ENCODE data around the gene LMBR1L. TPM values are rescaled to one million over a fixed set of nuclear protein-coding genes. Genes with fewer than 3 reads are reported as not detected.

Gene LMBR1L
- total RNA-seq, 2 donors from 2014 or later = 14.6 to 19.2 TPM

DNA sequence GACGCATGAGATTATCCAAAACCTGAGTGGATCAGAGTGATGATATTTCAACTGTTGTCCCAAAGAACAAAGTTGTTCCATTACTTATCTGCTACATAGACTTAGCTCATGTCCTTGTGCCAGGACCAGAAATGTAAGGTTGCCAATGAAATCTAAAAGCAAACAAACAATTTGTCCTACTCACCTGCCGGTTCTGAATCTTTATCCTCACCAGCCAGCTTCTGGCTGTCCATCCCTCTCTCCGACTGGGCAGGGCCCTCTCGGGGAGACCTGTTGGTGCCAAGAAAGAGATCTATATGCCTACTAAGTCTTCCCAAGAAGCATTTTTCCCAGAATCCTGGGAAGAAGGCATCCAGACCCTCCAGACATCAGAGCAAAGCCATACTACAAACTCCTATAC is 55.6 kb downstream of the LMBR1L start:
- H3K36me3 ChIP-seq = peaks cover 50% of the 10 kb centered on the region
- H3K27me3 ChIP-seq = no peaks in the 10 kb centered on the region
- H3K27ac ChIP-seq = no peak overlapping the region
- H3K9me3 ChIP-seq = no peaks in the 10 kb centered on the region
- no peak overlapping the region for H3K4me3 ChIP-seq
- DNase-seq (ENCODE audit: low spot score) = no peak
- peaks cover 0 to 43% of the 10 kb centered on the region in 2 donors for H3K4me1 ChIP-seq
- TF ChIP-seq, protein P1, sequence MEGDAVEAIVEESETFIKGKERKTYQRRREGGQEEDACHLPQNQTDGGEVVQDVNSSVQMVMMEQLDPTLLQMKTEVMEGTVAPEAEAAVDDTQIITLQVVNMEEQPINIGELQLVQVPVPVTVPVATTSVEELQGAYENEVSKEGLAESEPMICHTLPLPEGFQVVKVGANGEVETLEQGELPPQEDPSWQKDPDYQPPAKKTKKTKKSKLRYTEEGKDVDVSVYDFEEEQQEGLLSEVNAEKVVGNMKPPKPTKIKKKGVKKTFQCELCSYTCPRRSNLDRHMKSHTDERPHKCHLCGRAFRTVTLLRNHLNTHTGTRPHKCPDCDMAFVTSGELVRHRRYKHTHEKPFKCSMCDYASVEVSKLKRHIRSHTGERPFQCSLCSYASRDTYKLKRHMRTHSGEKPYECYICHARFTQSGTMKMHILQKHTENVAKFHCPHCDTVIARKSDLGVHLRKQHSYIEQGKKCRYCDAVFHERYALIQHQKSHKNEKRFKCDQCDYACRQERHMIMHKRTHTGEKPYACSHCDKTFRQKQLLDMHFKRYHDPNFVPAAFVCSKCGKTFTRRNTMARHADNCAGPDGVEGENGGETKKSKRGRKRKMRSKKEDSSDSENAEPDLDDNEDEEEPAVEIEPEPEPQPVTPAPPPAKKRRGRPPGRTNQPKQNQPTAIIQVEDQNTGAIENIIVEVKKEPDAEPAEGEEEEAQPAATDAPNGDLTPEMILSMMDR (IDR thresholded peaks at IDR 0.05) = no peak

DNA sequence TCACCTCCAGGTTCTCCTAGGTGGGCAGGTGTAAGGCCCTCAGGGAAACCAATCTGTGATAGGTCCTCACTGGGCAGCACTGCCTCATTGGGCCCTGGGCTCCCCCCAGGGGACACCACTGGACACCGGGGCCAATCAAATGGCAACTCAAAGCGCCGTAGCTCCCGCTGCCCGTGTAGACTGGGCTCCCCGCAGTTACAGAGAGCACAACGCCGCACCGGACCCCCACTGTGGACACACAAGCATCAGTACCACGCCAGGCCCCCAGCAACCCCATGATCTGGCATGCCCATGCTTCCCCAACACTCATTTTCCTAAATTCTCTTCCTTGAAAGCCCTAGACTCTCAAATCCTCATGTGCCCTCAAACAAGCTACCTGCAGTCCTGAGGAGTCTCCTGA is 56.1 kb downstream of the LMBR1L start:
- Histone ChIP-seq H3K4me3 (no peak overlapping the region), H3K4me1 (peaks cover 0 to 43% of the 10 kb centered on the region in 2 donors), H3K36me3 (peaks cover 56% of the 10 kb centered on the region), H3K27me3 (no peaks in the 10 kb centered on the region), H3K27ac (no peak overlapping the region), H3K9me3 (no peaks in the 10 kb centered on the region)
- TF ChIP-seq, protein P1 (IDR thresholded peaks at IDR 0.05) = no peak
- DNase-seq (ENCODE audit: low spot score) = no peak

DNA sequence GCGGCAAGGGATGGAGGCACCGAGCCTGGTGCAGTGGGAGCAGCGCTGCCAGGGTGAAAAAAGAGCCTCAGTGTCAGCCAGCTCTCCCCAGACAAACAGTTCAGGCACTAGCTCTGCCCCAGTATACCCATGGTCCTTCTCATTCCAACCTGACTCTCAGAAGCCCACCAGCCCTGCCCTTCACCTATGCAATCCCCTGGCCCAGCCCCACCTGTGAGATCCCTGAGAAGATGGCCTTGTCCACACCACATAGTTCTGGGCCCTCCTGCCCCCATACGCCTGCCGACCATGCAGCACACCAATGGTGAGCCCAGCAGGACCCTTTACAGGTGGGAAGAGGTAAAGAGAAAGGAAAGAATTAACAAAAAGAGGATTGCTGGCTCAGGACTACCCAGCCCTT is 56.6 kb downstream of the LMBR1L start:
- Histone ChIP-seq H3K27ac (no peak overlapping the region), H3K36me3 (peaks cover 60% of the 10 kb centered on the region), H3K4me1 (peaks cover 0 to 40% of the 10 kb centered on the region in 2 donors), H3K27me3 (no peaks in the 10 kb centered on the region), H3K9me3 (no peaks in the 10 kb centered on the region), H3K4me3 (no peak overlapping the region)
- DNase-seq (ENCODE audit: low spot score) = no peak
- TF ChIP-seq, protein P1 (IDR thresholded peaks at IDR 0.05) = no peak

DNA sequence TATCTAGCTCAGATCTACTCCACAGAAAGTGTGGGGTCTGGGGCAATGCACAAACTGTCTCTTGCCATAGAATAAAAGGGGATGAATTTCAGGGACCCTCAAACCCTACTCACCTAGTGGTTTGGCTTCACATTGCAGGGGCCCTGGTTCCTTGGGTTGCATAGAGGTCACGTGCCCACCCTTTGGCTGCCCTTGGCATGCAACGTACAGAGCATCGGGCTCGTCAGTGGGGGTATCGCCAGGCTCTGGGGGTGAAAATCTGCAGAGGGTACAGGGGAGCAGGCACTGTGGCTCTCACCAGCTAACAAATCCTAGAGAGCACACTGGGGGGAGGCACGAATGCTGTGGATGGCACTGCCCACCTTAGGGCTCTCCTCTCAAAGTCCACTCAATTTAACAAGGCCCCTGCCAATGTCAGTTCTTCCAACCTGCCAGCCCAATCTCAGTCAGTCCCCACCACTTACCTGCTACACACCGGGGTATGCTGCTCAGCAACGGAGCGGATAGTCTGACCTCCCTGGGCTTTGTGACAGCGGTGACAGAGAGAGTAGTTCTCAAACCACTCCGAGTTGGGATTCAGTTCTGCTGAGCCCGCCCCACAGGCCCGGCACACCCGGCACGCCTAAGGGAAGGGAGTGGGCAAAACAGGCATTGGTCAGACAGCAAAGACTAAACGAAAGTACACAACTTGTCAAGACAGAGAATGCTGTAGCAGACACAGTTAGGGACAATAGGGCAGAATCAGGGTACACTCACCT is 58.0 kb downstream of the LMBR1L start:
- H3K27ac ChIP-seq = no peak overlapping the region
- H3K9me3 ChIP-seq = no peaks in the 10 kb centered on the region
- no peak for DNase-seq (ENCODE audit: low spot score)
- peaks cover 75% of the 10 kb centered on the region for H3K36me3 ChIP-seq
- no peak overlapping the region for H3K4me3 ChIP-seq
- H3K4me1 ChIP-seq = peaks cover 0 to 26% of the 10 kb centered on the region in 2 donors
- TF ChIP-seq, protein P1 (IDR thresholded peaks at IDR 0.05) = no peak
- no peaks in the 10 kb centered on the region for H3K27me3 ChIP-seq

DNA sequence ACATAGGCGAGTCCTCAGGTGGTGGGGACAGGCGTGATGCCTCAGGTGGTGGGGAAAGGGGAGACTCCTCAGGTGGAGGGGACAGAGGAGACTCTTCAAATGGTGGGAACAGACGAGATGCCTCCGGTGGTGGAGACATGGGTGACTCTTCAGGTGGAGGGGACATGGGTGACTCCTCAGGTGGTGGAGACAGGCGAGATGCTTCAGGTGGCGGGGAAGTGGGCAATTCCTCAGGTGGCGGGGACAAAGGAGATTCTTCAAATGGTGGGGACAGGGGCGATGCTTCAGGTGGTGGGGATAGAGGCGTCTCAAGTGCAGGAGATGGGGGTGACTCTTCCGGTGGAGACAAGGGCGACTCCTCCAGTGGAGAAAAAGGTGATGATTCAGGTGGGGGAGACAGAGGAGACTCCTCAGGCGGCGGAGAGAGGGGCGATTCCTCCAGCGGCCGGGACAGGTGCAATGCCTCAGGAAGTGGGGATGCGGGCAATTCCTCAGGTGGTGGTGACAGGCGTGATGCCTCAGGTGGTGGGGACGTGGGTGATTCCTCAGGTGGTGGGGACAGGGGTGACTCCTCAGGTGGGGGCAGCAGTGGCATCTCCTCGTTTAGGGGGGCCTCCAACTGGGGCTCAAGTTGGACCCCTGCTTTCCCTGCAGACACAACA is 58.7 kb downstream of the LMBR1L start:
- peaks cover 82% of the 10 kb centered on the region for H3K36me3 ChIP-seq
- H3K4me1 ChIP-seq = peaks cover 0 to 19% of the 10 kb centered on the region in 2 donors
- DNase-seq (ENCODE audit: low spot score) = no peak
- H3K4me3 ChIP-seq = no peak overlapping the region
- TF ChIP-seq, protein P1 (IDR thresholded peaks at IDR 0.05) = no peak
- no peak overlapping the region for H3K27ac ChIP-seq
- H3K27me3 ChIP-seq = no peaks in the 10 kb centered on the region
- H3K9me3 ChIP-seq = no peaks in the 10 kb centered on the region

Data from right atrium auricular region (tissue), 2 donors.